ENCODE data around the gene LMNTD2. TPM values are rescaled to one million over a fixed set of nuclear protein-coding genes. Genes with fewer than 3 reads are reported as not detected.
A peak's percentile ranks its signal among the peaks of the same experiment; 100 is the strongest.

Gene LMNTD2
- total RNA-seq, 2 donors from 2014 or later, result 13.6 to 15.3 TPM

- DNase-seq (no peak), ATAC-seq (no peak)
- intact Hi-C loops (cut with DNase I, micrococcal nuclease), result loop anchor here in 1 of 2 donors (10.0 kb wide), 1 partner anchor 168 kb away; no protein-coding TSS in a partner anchor
These were observed 3.8 kb downstream of the LMNTD2 start for GRCh38 chr11:556662-557256.

- intact Hi-C loops (cut with DNase I, micrococcal nuclease), result loop anchor here in 1 of 2 donors (10.0 kb wide), 1 partner anchor 169 kb away; no protein-coding TSS in a partner anchor
- DNase-seq (no peak), ATAC-seq (no peak)
These were observed 4.5 kb downstream of the LMNTD2 start for GRCh38 chr11:555780-556661.

GRCh38 chr11:555227-555779, 5.2 kb downstream of the LMNTD2 start:
- intact Hi-C loops (cut with DNase I, micrococcal nuclease), result loop anchor here in 1 of 2 donors (10.0 kb wide), 1 partner anchor 169 kb away; no protein-coding TSS in a partner anchor
- ATAC-seq (peak; percentile 16), DNase-seq (peak in 1 of 2 donors; percentile 56)

GRCh38 chr11:554428-555226, 5.9 kb downstream of the LMNTD2 start:
- intact Hi-C loops (cut with DNase I, micrococcal nuclease), result loop anchor here in 1 of 2 donors (10.0 kb wide), 1 partner anchor 170 kb away; no protein-coding TSS in a partner anchor
- ATAC-seq (peak; percentile 71), DNase-seq (peak in 1 of 2 donors; percentile 85)

- no peak for DNase-seq
- ATAC-seq, result no peak
- intact Hi-C loops (cut with DNase I, micrococcal nuclease), result loop anchor here in 1 of 2 donors (10.0 kb wide), 1 partner anchor 171 kb away; no protein-coding TSS in a partner anchor
These were observed 6.6 kb downstream of the LMNTD2 start for GRCh38 chr11:553988-554340.

- DNase-seq (no peak), ATAC-seq (no peak)
- intact Hi-C loops (cut with DNase I, micrococcal nuclease), result loop anchor here in 1 of 2 donors (10.0 kb wide), 1 partner anchor 171 kb away; no protein-coding TSS in a partner anchor
These were observed 7.2 kb downstream of the LMNTD2 start for GRCh38 chr11:553083-553987.

GRCh38 chr11:551596-551995, 8.9 kb downstream of the LMNTD2 start:
- ATAC-seq, result no peak
- no peak for DNase-seq
- intact Hi-C loops (cut with DNase I, micrococcal nuclease), result loop anchor here in 1 of 2 donors (10.0 kb wide), 1 partner anchor 173 kb away; no protein-coding TSS in a partner anchor

GRCh38 chr11:551131-551530, 9.4 kb downstream of the LMNTD2 start:
- no peak for DNase-seq
- intact Hi-C loops (cut with DNase I, micrococcal nuclease), result loop anchor here in 1 of 2 donors (10.0 kb wide), 1 partner anchor 174 kb away; no protein-coding TSS in a partner anchor
- no peak for ATAC-seq

GRCh38 chr11:550746-551085, 9.8 kb downstream of the LMNTD2 start:
- intact Hi-C loops (cut with DNase I, micrococcal nuclease), result loop anchor here in 1 of 2 donors (10.0 kb wide), 1 partner anchor 174 kb away; no protein-coding TSS in a partner anchor
- DNase-seq (no peak), ATAC-seq (no peak)

- no peak for ATAC-seq
- intact Hi-C loops (cut with DNase I, micrococcal nuclease), result loop anchor here in 1 of 2 donors (10.0 kb wide), 1 partner anchor 175 kb away; no protein-coding TSS in a partner anchor
- no peak for DNase-seq
These were observed 10.4 kb downstream of the LMNTD2 start for GRCh38 chr11:550021-550745.

- DNase-seq, result no peak
- intact Hi-C loops (cut with DNase I, micrococcal nuclease), result no loop called here
- ATAC-seq, result no peak
These were observed 11.6 kb downstream of the LMNTD2 start for GRCh38 chr11:548700-549603.

GRCh38 chr11:545171-545570, 15.4 kb downstream of the LMNTD2 start:
- no peak for DNase-seq
- no peak for ATAC-seq
- intact Hi-C loops (cut with DNase I, micrococcal nuclease), result no loop called here

- ATAC-seq (no peak), DNase-seq (peak; percentile 9 to 18)
- intact Hi-C loops (cut with DNase I, micrococcal nuclease), result no loop called here
These were observed 15.7 kb downstream of the LMNTD2 start for GRCh38 chr11:544817-545166.

- intact Hi-C loops (cut with DNase I, micrococcal nuclease), result no loop called here
These were observed 19.1 kb downstream of the LMNTD2 start for GRCh38 chr11:541433-541885.

GRCh38 chr11:540583-541432, 19.7 kb downstream of the LMNTD2 start:
- DNase-seq, result peak; percentile 7 to 22
- no peak for ATAC-seq
- intact Hi-C loops (cut with DNase I, micrococcal nuclease), result no loop called here

More at GRCh38 chr11:541433-541885, 19.1 kb downstream of the LMNTD2 start:
- ATAC-seq, result peak; percentile 21
- DNase-seq, result peak; percentile 41 to 43

Data from left colon (tissue), 2 donors.